GM15510 (cell line): Measurements from ENCODE around the gene GMPPA.

Experiments
- POLR2A ChIP-seq: IDR thresholded peaks from 3 replicates; pipeline ENCODE4 v1.6.1; 2011; ENCODE audit warnings: borderline replicate concordance; ENCODE audit not compliant: insufficient read length; ENCODE audit errors: extremely low read depth

GMPPA gene

DNA sequence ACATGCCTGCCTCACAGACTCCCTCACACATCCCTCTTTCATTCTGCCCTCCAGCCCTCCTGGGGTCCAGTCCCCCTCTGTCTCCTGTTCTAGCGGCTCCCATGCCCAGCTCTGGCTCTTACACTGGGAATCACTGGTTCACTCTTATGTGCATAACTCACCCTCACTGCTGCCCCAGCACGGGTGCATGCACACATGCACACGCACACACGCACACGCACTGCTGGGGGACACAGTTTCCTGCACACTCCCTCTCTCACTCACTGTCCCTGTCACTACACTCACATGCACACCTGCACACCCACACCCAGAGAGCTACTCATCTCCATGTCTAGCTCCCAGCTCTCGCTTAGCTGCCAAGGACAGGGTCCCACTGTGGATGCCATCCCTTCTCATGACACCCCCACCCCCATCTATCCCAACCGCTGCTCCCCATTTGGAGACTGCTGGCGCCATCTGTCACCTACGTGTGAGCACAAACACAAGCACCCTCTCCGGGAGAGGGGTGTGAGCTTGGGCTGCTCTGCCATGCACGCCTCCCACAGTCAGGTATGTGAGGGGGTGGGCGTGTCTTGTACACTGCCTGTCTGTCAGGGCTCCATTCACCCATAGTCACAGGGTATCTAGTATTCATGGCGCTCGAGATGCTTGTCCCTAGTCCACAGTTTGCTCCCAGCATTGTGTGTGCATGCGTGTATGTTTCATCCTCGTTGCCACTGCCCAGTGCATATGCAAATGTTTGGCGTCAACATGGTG, 17.4 kb downstream of the GMPPA start:
- no peak for TF ChIP-seq POLR2A

DNA sequence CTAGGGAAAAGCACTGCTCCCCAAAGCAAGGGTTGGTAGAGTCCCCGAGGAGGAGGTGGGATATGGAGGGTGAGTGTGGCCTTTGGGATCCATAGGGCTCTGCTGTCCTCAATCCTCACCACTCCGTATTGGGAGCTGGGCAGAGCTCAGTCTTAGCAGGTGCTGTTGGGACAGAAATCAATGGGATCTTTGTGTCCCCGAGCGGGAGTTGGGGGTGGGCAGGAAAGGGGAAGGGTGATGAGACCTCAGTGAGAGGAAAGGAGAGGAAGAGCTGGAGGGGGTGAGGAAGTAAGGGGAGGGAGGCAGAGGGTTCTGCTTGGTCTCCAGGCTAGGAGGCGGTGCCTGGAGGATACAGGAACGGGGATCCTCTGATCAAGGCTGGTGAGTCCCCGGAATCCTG, 18.2 kb downstream of the GMPPA start:
- no peak for TF ChIP-seq POLR2A

DNA sequence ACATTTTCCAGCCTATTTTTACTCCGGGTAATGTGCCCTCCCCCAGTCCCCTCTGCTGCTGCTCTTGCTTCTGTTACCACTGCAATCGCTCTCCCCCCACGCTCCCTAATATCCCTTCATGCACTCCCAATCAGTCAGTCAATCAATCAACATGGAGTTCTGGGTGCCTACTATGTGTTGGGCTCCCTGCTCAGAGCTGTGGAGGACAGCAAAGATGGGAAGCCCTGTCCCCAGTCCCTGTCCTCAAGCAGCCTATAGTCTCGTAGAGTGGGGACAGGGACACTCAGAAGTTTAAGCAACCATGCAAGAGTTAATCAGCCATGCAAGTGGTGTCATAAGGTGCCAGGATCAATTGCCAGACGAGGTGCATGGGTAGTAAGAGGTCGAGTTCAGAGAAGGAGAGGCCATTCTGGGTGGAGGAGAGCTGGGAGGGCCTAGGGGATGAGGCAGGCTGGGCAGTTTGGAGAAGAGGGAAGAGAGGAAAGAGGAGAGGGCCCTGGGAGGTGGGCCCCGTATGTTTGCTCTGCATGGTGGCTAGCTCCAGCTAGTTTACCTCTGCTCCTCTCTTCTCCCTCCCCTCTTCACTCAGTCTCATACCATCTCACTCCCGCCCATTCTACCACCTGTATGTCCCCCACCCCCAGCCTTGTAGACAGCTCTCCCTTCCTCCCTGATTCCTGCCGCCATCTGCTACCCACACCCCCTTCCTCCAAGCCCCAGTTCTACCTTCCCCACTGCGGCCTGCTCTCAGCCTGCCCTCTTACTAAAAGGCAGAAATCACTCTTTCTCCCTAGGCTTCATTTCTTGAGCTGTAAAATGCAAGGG, 19.5 kb downstream of the GMPPA start:
- TF ChIP-seq POLR2A = no peak

DNA sequence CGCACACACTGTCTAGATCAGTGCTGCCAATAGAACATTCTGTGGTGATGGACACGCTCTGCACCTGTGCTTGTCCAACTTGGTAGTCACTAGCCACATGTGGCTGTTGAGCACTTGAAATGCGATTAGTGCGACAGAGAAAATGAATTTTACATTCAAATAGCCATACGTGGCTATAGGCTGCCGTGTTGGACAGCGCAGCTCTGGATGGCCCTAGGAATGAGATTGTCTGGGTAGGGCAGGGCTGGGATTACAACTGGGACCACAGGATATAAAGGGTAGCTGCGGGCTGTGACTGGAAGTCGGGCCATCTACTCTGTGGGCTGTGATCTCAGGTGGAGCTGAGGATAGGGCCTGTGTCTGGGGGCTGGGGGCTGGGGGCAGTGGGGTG, 20.8 kb downstream of the GMPPA start:
- no peak for TF ChIP-seq POLR2A

DNA sequence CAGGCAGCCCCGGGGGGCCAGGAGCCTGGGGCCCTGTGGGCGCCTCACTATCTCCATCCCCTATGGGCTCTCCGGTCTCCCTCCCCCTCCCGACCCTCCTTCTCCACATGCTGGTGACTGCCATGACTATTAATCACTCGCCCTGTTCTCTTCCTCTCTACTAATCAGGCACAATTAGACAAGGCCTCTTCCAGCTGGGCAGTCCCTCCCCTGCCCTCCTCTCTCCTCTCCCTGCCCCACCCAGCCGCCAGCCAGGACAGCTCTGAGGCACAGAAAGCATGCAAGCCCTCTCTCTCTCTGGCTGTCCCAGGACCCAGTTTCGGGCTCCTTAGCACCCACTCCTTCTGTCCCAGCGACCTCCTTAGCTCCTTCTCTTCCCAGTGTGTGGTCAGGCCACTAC, 21.4 kb downstream of the GMPPA start:
- TF ChIP-seq POLR2A = no peak

DNA sequence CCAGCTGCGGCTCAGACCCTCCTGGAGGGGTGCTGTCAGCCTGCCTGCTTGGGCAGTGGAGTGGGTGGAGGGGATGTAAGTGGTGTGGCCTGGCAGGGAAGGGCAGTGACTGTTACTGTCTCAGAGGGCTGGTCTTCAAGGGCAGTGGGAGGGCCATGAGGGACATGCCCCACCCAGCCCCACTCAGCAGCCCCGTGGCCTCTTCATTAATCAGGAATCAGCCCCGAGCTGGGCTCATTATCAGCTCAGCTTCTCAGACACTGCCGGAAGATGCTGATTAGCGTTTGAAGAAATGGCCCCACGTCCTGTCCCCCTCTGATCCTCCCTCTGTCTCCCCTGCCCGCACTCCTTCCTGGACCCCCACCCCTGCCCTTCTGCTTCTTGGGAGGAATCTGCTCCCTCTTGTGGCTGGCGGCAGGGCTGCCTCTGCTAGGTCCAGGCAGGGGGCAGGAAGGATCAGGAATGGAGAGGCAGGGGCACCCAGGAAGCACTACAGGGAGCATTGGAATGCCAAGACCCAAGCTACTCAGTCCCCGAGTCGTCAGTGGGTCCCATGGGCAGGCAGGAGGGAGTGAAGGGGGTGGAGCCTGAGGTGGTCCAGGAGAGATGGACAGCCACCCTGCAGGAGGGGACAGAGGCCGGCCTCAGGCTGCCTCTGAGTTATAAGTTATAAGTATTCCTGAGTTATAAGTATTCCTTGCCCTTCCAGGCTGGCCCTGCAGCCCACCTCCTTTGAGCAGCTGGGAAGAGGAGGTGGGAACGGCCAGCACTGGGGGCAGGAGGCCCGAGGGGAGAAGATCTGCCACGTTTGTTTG, 22.6 kb downstream of the GMPPA start:
- TF ChIP-seq POLR2A = no peak

DNA sequence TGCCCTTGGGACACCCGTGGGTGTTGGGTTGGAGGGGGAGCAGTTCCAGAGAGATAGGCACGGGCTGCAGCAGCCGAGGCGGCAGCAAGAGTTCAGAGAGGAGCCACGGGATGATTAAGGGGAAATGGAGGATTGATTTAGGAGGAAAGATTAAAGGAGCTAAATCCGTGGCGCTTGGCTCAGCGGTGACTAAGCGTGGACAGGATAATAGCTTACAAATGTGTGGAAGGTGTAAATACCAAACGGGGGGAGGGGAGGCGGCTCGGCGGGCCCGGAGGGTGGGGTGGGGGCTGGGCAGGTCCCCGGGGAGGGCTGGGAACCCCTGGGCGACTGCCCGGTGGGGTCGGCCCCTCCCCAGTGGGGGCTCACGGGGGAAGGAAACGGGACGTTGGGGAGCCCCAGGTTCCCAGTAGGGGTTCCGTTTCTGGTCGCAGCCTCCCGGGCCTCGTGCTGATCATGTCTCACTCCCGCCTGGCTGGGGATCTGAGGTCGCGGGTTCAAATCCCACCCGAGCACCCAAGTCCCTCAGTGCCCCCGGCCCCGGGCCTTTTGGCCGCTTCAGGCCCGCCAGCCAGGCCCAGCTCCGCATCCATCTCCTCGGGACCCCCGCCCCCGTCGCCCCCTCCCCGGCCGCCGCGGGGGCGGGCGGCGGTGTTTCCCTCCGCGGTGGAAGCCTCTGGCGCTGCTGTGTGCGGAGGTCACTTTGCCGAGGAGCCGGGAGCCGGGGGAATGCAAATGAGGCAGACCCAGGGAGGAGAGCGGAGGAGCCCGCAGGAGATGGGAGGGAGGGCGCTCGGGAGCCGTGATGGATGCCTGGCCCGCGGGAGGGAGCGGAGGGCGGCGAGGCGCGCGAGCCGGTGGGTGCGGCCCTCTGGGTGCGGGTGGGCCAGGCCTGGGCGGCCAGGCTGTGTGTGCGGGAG, 23.7 kb downstream of the GMPPA start:
- TF ChIP-seq POLR2A = no peak

DNA sequence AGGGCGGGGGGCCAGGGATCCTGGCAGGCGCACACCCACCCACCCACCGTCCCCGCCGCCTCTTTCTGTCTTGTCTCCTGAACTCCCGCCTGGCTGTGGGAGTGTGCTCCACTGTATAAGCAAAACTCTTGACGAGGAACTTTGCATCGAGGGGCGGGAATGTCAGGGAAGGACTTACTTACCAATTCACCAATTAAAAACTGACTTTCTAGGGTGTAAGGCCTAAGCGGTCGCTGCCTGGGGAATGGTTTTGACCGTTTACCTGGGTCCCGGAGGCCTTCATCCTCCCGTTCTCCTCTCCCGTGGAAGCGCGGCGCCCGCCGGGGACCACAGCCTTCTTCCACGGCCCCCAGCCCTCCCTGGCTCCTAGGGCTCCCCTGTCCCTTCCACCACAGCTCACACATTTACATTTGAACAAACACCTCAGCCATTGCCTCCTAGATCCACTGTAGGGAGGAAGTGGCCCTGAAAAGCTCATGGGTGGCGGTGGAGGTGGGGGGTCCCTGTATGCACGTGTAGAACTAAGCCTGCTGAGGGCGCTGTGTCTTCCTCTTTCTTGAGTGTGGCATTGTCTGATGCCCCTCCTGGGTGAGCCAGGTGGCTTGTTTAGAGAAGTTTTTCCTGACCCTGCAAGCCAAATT, 24.5 kb downstream of the GMPPA start:
- TF ChIP-seq POLR2A = no peak

DNA sequence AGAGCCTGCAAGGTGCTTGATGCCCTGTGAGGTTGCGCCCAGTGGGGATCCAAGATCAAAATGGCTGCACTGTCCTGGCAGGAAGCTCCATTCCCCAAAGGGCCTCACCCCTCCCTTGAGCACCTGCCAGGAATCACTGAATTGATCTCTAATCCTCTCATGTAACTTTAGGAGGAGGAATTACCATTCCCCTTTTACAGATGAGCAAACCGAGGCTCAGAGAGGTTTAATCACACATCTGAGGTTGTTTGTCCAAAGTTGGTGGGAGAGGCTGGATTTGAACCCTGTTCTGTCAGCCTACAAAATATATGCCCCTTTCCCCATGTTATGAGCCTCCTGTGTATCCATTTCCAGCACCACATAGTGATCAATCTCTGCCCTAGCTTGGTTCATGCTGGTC, 26.1 kb downstream of the GMPPA start:
- TF ChIP-seq POLR2A = no peak

DNA sequence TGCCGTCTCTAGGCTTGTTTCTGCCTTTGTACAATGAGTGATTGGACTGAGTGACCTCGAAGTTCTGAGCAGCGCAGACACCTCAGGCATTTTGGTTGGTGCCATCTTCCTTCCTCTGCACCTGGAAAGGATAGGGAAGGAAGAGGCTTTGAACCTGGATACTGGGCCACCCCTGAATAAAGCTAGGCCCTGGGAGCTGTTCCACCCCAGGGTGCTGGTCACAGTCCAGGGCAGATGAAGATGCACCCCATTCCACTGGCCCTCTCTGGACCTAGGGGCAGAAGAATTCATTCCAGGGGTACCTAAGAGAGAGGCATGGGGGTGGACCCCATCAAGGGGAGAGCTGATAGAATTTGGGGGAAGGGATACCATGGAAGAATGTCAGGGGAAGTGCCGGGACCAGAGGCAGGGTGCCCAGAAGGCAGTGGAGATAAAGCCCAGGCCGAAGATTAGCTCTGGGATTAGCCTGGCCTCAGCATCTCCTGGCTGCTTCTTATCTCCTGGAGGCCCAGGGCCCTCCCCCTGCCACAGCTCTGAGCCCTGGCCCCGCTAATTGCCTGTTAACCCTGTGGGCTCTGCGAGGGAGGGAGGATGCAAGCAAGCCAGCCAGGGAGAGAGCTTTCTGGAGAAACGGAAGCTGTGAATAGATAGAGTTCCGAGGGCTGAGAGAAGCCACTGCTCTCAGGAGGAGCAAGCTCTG, 27.0 kb downstream of the GMPPA start:
- TF ChIP-seq POLR2A = no peak

DNA sequence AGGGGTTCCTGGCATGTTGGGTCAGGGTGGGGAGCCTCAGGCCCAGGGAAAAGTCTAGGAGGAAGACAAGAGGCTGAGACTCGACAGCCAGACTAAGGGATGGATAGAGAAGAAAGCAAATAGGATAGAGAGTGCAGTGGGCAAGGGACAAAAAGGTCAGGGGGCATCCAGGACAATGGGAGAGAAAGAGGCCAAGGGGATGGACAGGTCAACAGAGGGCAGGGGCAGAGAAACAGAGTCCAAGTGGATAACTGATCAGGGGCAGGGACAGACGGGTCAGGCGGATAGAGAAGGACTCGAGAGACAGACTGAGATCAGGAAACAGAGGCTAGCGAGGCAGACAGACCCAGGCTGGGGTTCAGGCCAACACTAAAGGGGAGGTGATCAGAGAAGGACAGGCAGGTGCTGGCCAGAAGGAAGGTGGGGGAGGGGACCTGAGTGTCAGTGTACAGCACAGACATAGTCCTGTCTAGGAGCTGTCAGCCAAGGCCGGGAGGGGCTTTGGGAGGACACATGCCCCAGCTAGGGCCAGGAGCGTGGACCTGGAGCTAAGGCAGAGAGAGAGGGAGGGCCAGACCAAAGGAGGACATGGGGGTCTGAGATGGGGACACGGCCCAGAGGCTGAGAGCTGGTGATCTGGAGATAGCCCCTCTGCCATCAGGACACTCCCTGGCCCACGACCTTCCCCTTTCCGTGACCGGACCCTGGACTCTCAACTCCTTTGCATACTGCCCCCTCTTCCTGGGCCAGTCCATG, 27.8 kb downstream of the GMPPA start:
- TF ChIP-seq POLR2A = no peak

DNA sequence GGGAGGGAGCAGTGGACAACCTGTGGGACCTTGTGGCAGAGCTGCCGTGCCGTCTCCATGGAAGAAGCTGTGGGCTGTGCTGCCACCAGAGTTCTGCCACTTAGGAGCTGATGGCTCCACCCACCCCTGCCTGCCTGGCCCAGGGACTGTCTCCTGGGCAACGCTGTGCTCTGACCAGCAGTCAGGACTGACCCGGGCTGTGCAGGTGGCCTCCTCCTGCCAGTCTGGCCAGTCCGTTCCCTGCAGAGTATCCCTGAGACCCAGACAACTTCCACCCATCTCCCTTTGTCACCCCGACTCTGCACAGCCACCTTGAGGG, 28.3 kb downstream of the GMPPA start:
- TF ChIP-seq POLR2A = no peak

DNA sequence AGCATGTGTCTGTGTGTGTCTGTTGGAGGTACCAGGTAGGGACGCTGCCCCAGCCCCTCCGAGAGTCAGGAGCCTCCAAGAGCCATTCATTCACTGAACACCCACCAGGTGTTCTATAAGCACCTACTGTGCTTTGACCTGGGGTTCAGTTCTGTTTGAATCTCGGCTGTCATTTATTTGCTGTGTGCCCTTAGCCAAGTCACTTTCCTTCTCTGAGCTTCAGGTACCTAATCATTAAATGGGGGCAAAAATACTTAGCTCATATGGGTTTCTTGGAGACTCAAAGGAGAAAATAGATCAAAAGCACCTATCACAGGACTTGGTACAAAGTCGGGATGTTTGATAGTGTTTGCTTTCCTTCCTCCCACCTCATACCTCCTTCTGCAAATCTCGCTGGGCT, 28.8 kb downstream of the GMPPA start:
- no peak for TF ChIP-seq POLR2A
